Chondrocyte (in vitro differentiated cells): Measurements from ENCODE around the gene SPAG9. TPM values are rescaled to one million over a fixed set of nuclear protein-coding genes. Genes with fewer than 3 reads are reported as not detected.

Experiments
- DNase-seq: peaks from one replicate; pipeline ENCODE4 v3.0.0; 2021; ENCODE audit warnings: mixed read lengths, low spot score
- H3K27ac Mint-ChIP-seq: one replicate; pipeline ENCODE4 v1.8.0; 2021; ENCODE audit warnings: mild to moderate bottlenecking, moderate library complexity, mixed read lengths; ENCODE audit not compliant: unreplicated experiment
- H3K27me3 Mint-ChIP-seq: 2 replicates; pipeline ENCODE4 v1.8.0; 2021; ENCODE audit warnings: low read depth, mixed read lengths
- H3K36me3 Mint-ChIP-seq: 2 replicates; pipeline ENCODE4 v1.8.0; 2021; ENCODE audit warnings: low read depth, mixed read lengths
- H3K4me1 Mint-ChIP-seq: 2 replicates; pipeline ENCODE4 v1.8.0; 2021; ENCODE audit warnings: low read depth, mild to moderate bottlenecking, mixed read lengths
- H3K4me3 Mint-ChIP-seq: one replicate; pipeline ENCODE4 v1.8.0; 2021; ENCODE audit warnings: mild to moderate bottlenecking, moderate library complexity, mixed read lengths; ENCODE audit not compliant: unreplicated experiment
- H3K9me3 Mint-ChIP-seq: 2 replicates; pipeline ENCODE4 v1.8.0; 2021; ENCODE audit warnings: low read depth, mixed read lengths
- CTCF ChIP-seq: fragments of 200-600 bp; sonication (generic); IDR thresholded peaks from 2 replicates; pipeline ENCODE4 v1.5.0; 2021; ENCODE audit warnings: antibody characterized with exemption, mild to moderate bottlenecking, moderate library complexity
- total RNA-seq: library from RNA; stranded (reverse); gene quantifications from 3 replicates; pipeline ENCODE4 v1.2.1, GENCODE V29; 2021

The SPAG9 gene
- total RNA-seq, 1 donor from 2014 or later: 92.7 TPM

DNA sequence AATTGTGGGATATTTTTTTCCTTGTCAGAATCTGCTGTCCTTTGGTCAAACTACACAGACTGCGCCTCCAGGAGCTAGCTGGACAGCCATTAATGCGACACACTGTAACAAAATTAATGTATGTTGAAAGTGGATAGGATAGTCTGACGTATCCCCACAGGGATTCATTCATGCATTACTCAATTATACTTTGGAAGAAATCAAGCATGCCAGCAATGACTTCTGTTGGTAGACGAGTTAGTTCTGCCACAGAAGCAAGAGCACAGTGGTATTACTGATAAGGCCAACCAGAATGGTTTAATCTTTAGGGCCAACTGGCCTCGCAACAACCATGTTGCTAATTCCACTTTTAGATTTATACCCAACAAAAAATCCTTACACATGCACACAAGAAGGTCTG, 148.1 kb downstream of the SPAG9 start:
- no peak overlapping the region for H3K4me3 Mint-ChIP-seq
- no peak for TF ChIP-seq CTCF
- no peak for DNase-seq
- H3K36me3 Mint-ChIP-seq: peaks cover 35% of the 10 kb centered on the region
- no peaks in the 10 kb centered on the region for H3K27me3 Mint-ChIP-seq
- peaks cover 27% of the 10 kb centered on the region for H3K4me1 Mint-ChIP-seq
- H3K27ac Mint-ChIP-seq: no peak overlapping the region
- no peaks in the 10 kb centered on the region for H3K9me3 Mint-ChIP-seq

DNA sequence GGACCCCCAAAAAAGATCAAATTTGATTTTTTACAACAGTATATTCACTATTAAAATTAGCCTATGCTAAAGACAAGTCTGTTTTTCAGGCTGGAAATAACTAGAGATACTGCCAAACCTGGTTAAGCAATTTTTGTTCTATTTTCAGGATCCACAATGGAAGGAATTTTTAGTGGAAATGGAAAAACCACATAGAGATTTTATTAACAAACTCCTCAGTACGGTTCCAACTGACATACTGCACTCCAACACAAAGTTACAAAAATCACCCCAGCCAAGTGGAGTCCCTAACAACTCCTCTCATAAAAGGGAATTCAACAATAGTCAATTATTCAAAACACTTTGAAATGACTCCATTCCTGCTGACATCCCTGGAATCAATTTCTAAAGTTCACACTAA, 152.9 kb downstream of the SPAG9 start:
- TF ChIP-seq CTCF: no peak
- H3K27ac Mint-ChIP-seq: peak overlapping the region; percentile 1
- H3K36me3 Mint-ChIP-seq: peaks cover 21% of the 10 kb centered on the region
- no peak overlapping the region for H3K4me3 Mint-ChIP-seq
- no peaks in the 10 kb centered on the region for H3K27me3 Mint-ChIP-seq
- peaks cover 34% of the 10 kb centered on the region for H3K4me1 Mint-ChIP-seq
- H3K9me3 Mint-ChIP-seq: no peaks in the 10 kb centered on the region
- no peak for DNase-seq

- TF ChIP-seq CTCF: no peak
- no peak for DNase-seq
- Mint-ChIP-seq H3K27ac (no peak overlapping the region), H3K4me1 (peaks cover 36% of the 10 kb centered on the region), H3K36me3 (peaks cover 21% of the 10 kb centered on the region), H3K4me3 (no peak overlapping the region), H3K27me3 (no peaks in the 10 kb centered on the region), H3K9me3 (no peaks in the 10 kb centered on the region)
Observed at GRCh38 chr17:50966163-50966666, 154.5 kb downstream of the SPAG9 start.

GRCh38 chr17:50963139-50963538, 157.5 kb downstream of the SPAG9 start:
- Mint-ChIP-seq H3K27ac (no peak overlapping the region), H3K27me3 (no peaks in the 10 kb centered on the region), H3K9me3 (no peaks in the 10 kb centered on the region), H3K4me1 (peaks cover 23% of the 10 kb centered on the region), H3K4me3 (no peak overlapping the region), H3K36me3 (peaks cover 12% of the 10 kb centered on the region)
- TF ChIP-seq CTCF: no peak
- DNase-seq: no peak

GRCh38 chr17:50961282-50962220, 159.1 kb downstream of the SPAG9 start:
- Mint-ChIP-seq H3K4me1 (peaks cover 13% of the 10 kb centered on the region), H3K36me3 (peaks cover 12% of the 10 kb centered on the region), H3K9me3 (no peaks in the 10 kb centered on the region), H3K4me3 (no peak overlapping the region), H3K27me3 (no peaks in the 10 kb centered on the region), H3K27ac (no peak overlapping the region)
- DNase-seq: no peak
- TF ChIP-seq CTCF: no peak
